Ovary (tissue), 9 donors: ENCODE results near the gene DUSP22. TPM values are rescaled to one million over a fixed set of nuclear protein-coding genes. Genes with fewer than 3 reads are reported as not detected.
A peak's percentile ranks its signal among the peaks of the same experiment; 100 is the strongest.

Experiments used
- DNase-seq, 5 donors: peaks; one replicate each; pipeline ENCODE4 v3.0.0-alpha.2; 2019 to 2020
- H3K27ac ChIP-seq, 2 donors: fragments of 200-600 bp; one replicate each; pipeline versions ENCODE4 v1.5.1 to v1.8.0; 2019 to 2022
- H3K27me3 ChIP-seq: fragments of 200-600 bp; one replicate; pipeline ENCODE4 v1.8.0; 2022
- H3K36me3 ChIP-seq: fragments of 200-600 bp; sonication (generic); one replicate; pipeline ENCODE4 v1.5.1; 2019
- H3K4me1 ChIP-seq: one replicate; pipeline ENCODE4 v1.8.1; 2013; ENCODE audit warnings: mild to moderate bottlenecking, moderate library complexity; ENCODE audit not compliant: insufficient read depth
- H3K4me3 ChIP-seq: fragments of 200-600 bp; sonication (generic); one replicate; pipeline ENCODE4 v1.5.1; 2017
- H3K9me3 ChIP-seq, 2 donors: fragments of 200-600 bp in 1 of 2; sonication (generic) in 1 of 2; one replicate each; pipeline versions ENCODE4 v1.5.1 to v1.8.1; 2013 to 2019; ENCODE audit warnings: mild to moderate bottlenecking in 1 of 2, moderate library complexity in 1 of 2
- CTCF ChIP-seq, 3 donors: fragments of 450-650 bp in 2 of 3; fragments of 200-600 bp in 1 of 3; IDR thresholded peaks; one replicate each; pipeline versions ENCODE4 v1.5.1 to v1.8.0; 2016 to 2022; ENCODE audit warnings: antibody characterized with exemption in 3 of 3, mild to moderate bottlenecking in 1 of 3
- EP300 ChIP-seq: sonication (generic); formaldehyde crosslinking; IDR thresholded peaks from one replicate; pipeline ENCODE4 v1.6.1; 2017; ENCODE audit warnings: antibody characterized with exemption
- POLR2A ChIP-seq: fragments of 450-650 bp; IDR thresholded peaks from one replicate; pipeline ENCODE4 v1.6.1; 2017; ENCODE audit warnings: antibody characterized with exemption, mild to moderate bottlenecking, moderate library complexity
- WGBS, 3 donors: extraction: QIAGEN DNeasy Blood & Tissue Kit in 1 of 3; methylation state at CpG; one replicate each; pipeline versions ENCODE4 v1.1.5 to v1.1.7; 2013 to 2017; 5-methylcytosine and 5-hydroxymethylcytosine counted together
- intact Hi-C, 4 donors: fragments of 100-400 bp; cut with DNase I; formaldehyde crosslinking; loops; one replicate each; pipeline versions ENCODE4 v1.11.0 to v1.15.1; 2022 to 2023
- polyA plus RNA-seq, 2 donors: library from polyadenylated mRNA; stranded (reverse); fragments of 200-250 nt in 1 of 2; fragments of 350-450 nt in 1 of 2; fragmentation: Illumina TruSeq in 1 of 2; extraction: RNeasy Lipid Tissue Mini Kit (QIAGEN cat#74804) in 1 of 2; gene quantifications; one replicate each; pipeline ENCODE4 v1.2.3, GENCODE V29; 2013 to 2014
- total RNA-seq, 7 donors: library from RNA; depleted of rRNA in 2 of 7; stranded (reverse); fragments of >200 nt in 2 of 7; fragmentation: NEBNext Ultra II Directional in 3 of 7; extraction: Animal tissue kit (Norgen Biotek cat#: 25700) in 3 of 7; gene quantifications; one replicate each; pipeline versions ENCODE4 v1.1.0 to v1.2.4, GENCODE V29; 2016 to 2023
- donor health status: DM: no; HTN: no; CAD: no; lungs with moderate emphysema.
- donor health status: DM: no; HTN: no; CAD: no.
- donor health status: Bipolar disorder and iron deficiency.
- donor health status: DM: yes; HTN: yes; CAD: no.
- donor health status: DM: no; HTN: no; CAD: no.
- donor health status: DM: yes; HTN: yes; CAD: no.

The DUSP22 gene
- total and polyA plus RNA-seq, 9 donors = 24.7 to 35.0 (median 29.3) TPM

- DNase-seq = peak in 1 of 5 donors; percentile 23
- intact Hi-C loops = no loop called here
- H3K27ac ChIP-seq = no peak overlapping the region
- no peak overlapping the region for H3K4me3 ChIP-seq
- H3K4me1 ChIP-seq = no peaks in the 10 kb centered on the region
- TF ChIP-seq CTCF (IDR thresholded peaks at IDR 0.05) (no peak), EP300 (no peak), POLR2A (no peak)
- WGBS, 3 donors = 87 to 92% (median 91%) methylated on average over 15 of the region's 15 CpGs
- no peaks in the 10 kb centered on the region for H3K36me3 ChIP-seq
- no peaks in the 10 kb centered on the region for H3K9me3 ChIP-seq
- no peaks in the 10 kb centered on the region for H3K27me3 ChIP-seq
Measured at GRCh38 chr6:354631-355280, 62.5 kb downstream of the DUSP22 start.

DNA sequence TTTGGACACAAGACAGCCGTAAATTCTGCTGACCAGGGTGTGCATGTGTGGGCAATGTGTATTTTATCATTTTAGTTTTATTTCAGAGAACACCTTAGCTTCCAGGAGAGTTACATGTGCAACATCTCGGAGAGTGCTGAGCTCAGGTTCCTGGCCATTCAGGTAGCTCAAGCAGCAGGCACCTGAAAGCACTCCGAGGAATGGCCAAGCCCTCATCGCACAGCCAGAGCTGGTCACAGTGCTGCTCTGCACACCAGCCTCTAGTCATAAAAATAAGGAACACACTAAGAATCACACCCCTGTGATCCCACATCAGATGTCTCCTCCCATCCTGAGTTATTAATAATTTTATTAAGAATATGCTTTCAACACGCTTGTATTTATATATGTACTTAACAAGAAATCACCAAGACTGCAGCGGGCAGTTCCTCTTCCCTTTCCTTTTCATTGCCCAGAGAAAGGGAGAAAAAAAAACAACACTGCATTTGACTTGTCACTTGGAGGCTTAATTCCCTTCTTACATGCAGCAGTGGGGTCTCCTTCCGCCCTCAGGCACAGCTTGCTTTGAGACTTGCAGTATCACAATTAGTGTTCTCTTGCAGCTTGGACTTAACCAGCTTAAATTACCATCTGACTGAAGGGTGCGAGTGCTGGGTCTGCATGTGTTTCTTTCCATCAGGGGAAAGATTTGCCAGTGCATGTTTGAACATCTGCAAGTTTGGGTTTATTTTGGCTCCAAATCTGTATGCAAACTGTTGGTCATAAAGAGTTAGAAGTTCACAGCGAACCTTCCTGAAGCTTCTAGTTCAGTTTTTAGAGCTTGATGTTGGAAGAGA, 63.3 kb downstream of the DUSP22 start:
- no peaks in the 10 kb centered on the region for H3K27me3 ChIP-seq
- no peak overlapping the region for H3K27ac ChIP-seq
- DNase-seq = peak in 1 of 5 donors; percentile 19
- intact Hi-C loops = no loop called here
- H3K4me1 ChIP-seq = no peaks in the 10 kb centered on the region
- TF ChIP-seq POLR2A = no peak
- no peak for TF ChIP-seq EP300
- TF ChIP-seq CTCF (IDR thresholded peaks at IDR 0.05) = no peak
- no peaks in the 10 kb centered on the region for H3K9me3 ChIP-seq
- no peaks in the 10 kb centered on the region for H3K36me3 ChIP-seq
- WGBS, 3 donors = 77 to 82% (median 80%) methylated on average over 9 of the region's 9 CpGs
- no peak overlapping the region for H3K4me3 ChIP-seq

GRCh38 chr6:356828-357251, 64.6 kb downstream of the DUSP22 start:
- no peaks in the 10 kb centered on the region for H3K4me1 ChIP-seq
- H3K27me3 ChIP-seq = no peaks in the 10 kb centered on the region
- intact Hi-C loops = no loop called here
- no peak for TF ChIP-seq EP300
- TF ChIP-seq POLR2A = no peak
- no peak for TF ChIP-seq CTCF (IDR thresholded peaks at IDR 0.05)
- H3K27ac ChIP-seq = no peak overlapping the region
- H3K4me3 ChIP-seq = no peak overlapping the region
- H3K9me3 ChIP-seq = no peaks in the 10 kb centered on the region
- peak in 1 of 5 donors; percentile 33 for DNase-seq
- whole genome bisulfite sequencing, 3 donors = 80 to 83% (median 82%) methylated on average over 11 of the region's 11 CpGs
- H3K36me3 ChIP-seq = no peaks in the 10 kb centered on the region

- Histone ChIP-seq H3K4me3 (no peak overlapping the region), H3K27ac (no peak overlapping the region), H3K9me3 (no peaks in the 10 kb centered on the region), H3K27me3 (no peaks in the 10 kb centered on the region), H3K4me1 (no peaks in the 10 kb centered on the region), H3K36me3 (no peaks in the 10 kb centered on the region)
- peak in 1 of 5 donors; percentile 35 for DNase-seq
- 84 to 85% (median 85%) methylated on average over 12 of the region's 12 CpGs for WGBS, 3 donors
- intact Hi-C loops = no loop called here
- no peak for TF ChIP-seq POLR2A
- no peak for TF ChIP-seq CTCF (IDR thresholded peaks at IDR 0.05)
- no peak for TF ChIP-seq EP300
Measured at GRCh38 chr6:357261-357790, 65.0 kb downstream of the DUSP22 start.
